Ishikawa (cell line): ENCODE results near the gene RBM39.

Experiments used
- CEBPB ChIP-seq: IDR thresholded peaks from 2 replicates; pipeline ENCODE4 v1.6.1; 2012
- CREB1 ChIP-seq: IDR thresholded peaks from 2 replicates; pipeline ENCODE4 v1.6.1; 2012; ENCODE audit warnings: low read depth
- EP300 ChIP-seq: IDR thresholded peaks from 2 replicates; pipeline ENCODE4 v1.6.1; 2012; ENCODE audit warnings: borderline replicate concordance
- FOXM1 ChIP-seq: IDR thresholded peaks from 2 replicates; pipeline ENCODE4 v1.6.1; 2012; ENCODE audit warnings: low read depth, borderline replicate concordance
- MAX ChIP-seq: IDR thresholded peaks from 2 replicates; pipeline ENCODE4 v1.6.1; 2012
- NFIC ChIP-seq: IDR thresholded peaks from 2 replicates; pipeline ENCODE4 v1.6.1; 2012
- RAD21 ChIP-seq: IDR thresholded peaks from 2 replicates; pipeline ENCODE4 v1.6.1; 2012; ENCODE audit warnings: low read depth
- REST ChIP-seq: IDR thresholded peaks from 2 replicates; pipeline ENCODE4 v1.6.1; 2012; ENCODE audit warnings: low read depth, mild to moderate bottlenecking
- TAF1 ChIP-seq: IDR thresholded peaks from 2 replicates; pipeline ENCODE4 v1.6.1; 2012; ENCODE audit warnings: low read depth, mild to moderate bottlenecking
- TCF12 ChIP-seq: IDR thresholded peaks from 2 replicates; pipeline ENCODE4 v1.6.1; 2012; ENCODE audit warnings: low read depth
- USF1 ChIP-seq: IDR thresholded peaks from 2 replicates; pipeline ENCODE4 v1.6.1; 2012
- YY1 ChIP-seq: IDR thresholded peaks from 2 replicates; pipeline ENCODE4 v1.6.1; 2012; ENCODE audit warnings: low read depth

- TF ChIP-seq RAD21 = no peak
- no peak for TF ChIP-seq NFIC
- TF ChIP-seq REST = no peak
- no peak for TF ChIP-seq CREB1
- TF ChIP-seq EP300 = no peak
- no peak for TF ChIP-seq FOXM1
- no peak for TF ChIP-seq TAF1
- TF ChIP-seq USF1 = no peak
- no peak for TF ChIP-seq MAX
- no peak for TF ChIP-seq CEBPB
- no peak for TF ChIP-seq YY1
- TF ChIP-seq TCF12 = no peak
These were observed 37.4 kb downstream of the RBM39 start for GRCh38 chr20:35704514-35705261.
